BLaER1 treated with 17β-estradiol and CSF1 and Interleukin-3, amounts not matched to agents 10 nM and 100 nM (cell line): Measurements from ENCODE around the gene BABAM1.
A peak's percentile ranks its signal among the peaks of the same experiment; 100 is the strongest.

Experiments
- H3K27ac ChIP-seq, 11 experiments: shearing (Covaris generic); formaldehyde crosslinking; 2 replicates each; pipeline ENCODE4 v1.8.1; 2022
- H3K27me3 ChIP-seq, 11 experiments: shearing (Covaris generic); formaldehyde crosslinking; 2 replicates each; pipeline ENCODE4 v1.8.1; 2022
- H3K36me3 ChIP-seq, 11 experiments: shearing (Covaris generic); formaldehyde crosslinking; 2 replicates each; pipeline ENCODE4 v1.8.1; 2022
- H3K4me1 ChIP-seq, 10 experiments: shearing (Covaris generic); formaldehyde crosslinking; 2 replicates each; pipeline ENCODE4 v1.8.1; 2022
- H3K4me2 ChIP-seq, 11 experiments: shearing (Covaris generic); formaldehyde crosslinking; 2 replicates each; pipeline ENCODE4 v1.8.1; 2022
- H3K4me3 ChIP-seq, 10 experiments: shearing (Covaris generic); formaldehyde crosslinking; 2 replicates each; pipeline ENCODE4 v1.8.1; 2022
- H3K9ac ChIP-seq, 11 experiments: shearing (Covaris generic); formaldehyde crosslinking; 2 replicates each; pipeline ENCODE4 v1.8.1; 2022
- H3K9me3 ChIP-seq, 11 experiments: shearing (Covaris generic); formaldehyde crosslinking; replicated peaks in 1 of 11; 2 replicates each; pipeline ENCODE4 v1.8.1; 2022
- H4K20me1 ChIP-seq, 11 experiments: shearing (Covaris generic); formaldehyde crosslinking; 2 replicates each; pipeline ENCODE4 v1.8.1; 2022
- Cebpa-rat ChIP-seq, 11 experiments: shearing (Covaris generic); IDR thresholded peaks; 2 replicates each; pipeline ENCODE4 v1.8.1; 2022

The BABAM1 gene

GRCh38 chr19:17246681-17247425, 20.4 kb upstream of the BABAM1 start:
- no peaks in the 10 kb centered on the region for H3K36me3 ChIP-seq
- peak overlapping the region; percentile 76 to 97 (median 93) for H3K4me2 ChIP-seq
- H3K9ac ChIP-seq, result peak overlapping the region; percentile 80 to 88 (median 85); a peak in 21 of 22 replicates
- H3K4me1 ChIP-seq, result peaks cover 35 to 57% (median 49%) of the 10 kb centered on the region in 10 experiments
- peak overlapping the region; percentile 43 to 94 (median 62) for H3K4me3 ChIP-seq
- TF ChIP-seq Cebpa-rat (IDR thresholded peaks at IDR 0.05), result no peak
- H3K27ac ChIP-seq, result peak overlapping the region; percentile 78 to 92 (median 88); a peak in 21 of 22 replicates
- peaks cover 6 to 33% (median 21%) of the 10 kb centered on the region in 11 experiments; a peak in 20 of 22 replicates for H4K20me1 ChIP-seq
- H3K9me3 ChIP-seq, result no peaks in the 10 kb centered on the region
- H3K27me3 ChIP-seq, result no peaks in the 10 kb centered on the region

GRCh38 chr19:17248011-17248776, 19.0 kb upstream of the BABAM1 start:
- TF ChIP-seq Cebpa-rat (IDR thresholded peaks at IDR 0.05), result no peak
- H3K36me3 ChIP-seq, result no peaks in the 10 kb centered on the region
- peak overlapping the region in 4 of 11 experiments; percentile 2 to 91 (median 50); a peak in 4 of 22 replicates for H3K27ac ChIP-seq
- H3K27me3 ChIP-seq, result no peaks in the 10 kb centered on the region
- no peaks in the 10 kb centered on the region for H3K9me3 ChIP-seq
- H3K4me3 ChIP-seq, result no peak overlapping the region
- peaks cover 22 to 45% (median 37%) of the 10 kb centered on the region in 10 experiments for H3K4me1 ChIP-seq
- H4K20me1 ChIP-seq, result peaks cover 0 to 19% (median 8%) of the 10 kb centered on the region in 11 experiments; a peak in 18 of 22 replicates
- H3K9ac ChIP-seq, result peak overlapping the region in 2 of 11 experiments; percentile 8 to 17; a peak in 1 of 22 replicates
- peak overlapping the region in 8 of 11 experiments; percentile 15 to 97 (median 92); a peak in 11 of 22 replicates for H3K4me2 ChIP-seq

- H3K27ac ChIP-seq, result no peak overlapping the region; a peak in 2 of 22 replicates
- H3K4me3 ChIP-seq, result no peak overlapping the region
- no peak overlapping the region; a peak in 1 of 22 replicates for H3K4me2 ChIP-seq
Measured at GRCh38 chr19:17249887-17250548, 17.2 kb upstream of the BABAM1 start.

GRCh38 chr19:17254636-17255035, 12.6 kb upstream of the BABAM1 start:
- peak overlapping the region in 7 of 11 experiments; percentile 9 to 57 (median 15); a peak in 9 of 22 replicates for H3K4me2 ChIP-seq
- no peaks in the 10 kb centered on the region for H3K36me3 ChIP-seq
- no peak overlapping the region for H3K27ac ChIP-seq
- peaks cover 0 to 20% (median 12%) of the 10 kb centered on the region in 10 experiments; a peak in 10 of 20 replicates for H3K4me1 ChIP-seq
- H3K4me3 ChIP-seq, result no peak overlapping the region
- H3K9me3 ChIP-seq, result no peaks in the 10 kb centered on the region
- H3K27me3 ChIP-seq, result no peaks in the 10 kb centered on the region
- no peak overlapping the region for H3K9ac ChIP-seq
- H4K20me1 ChIP-seq, result no peaks in the 10 kb centered on the region
- TF ChIP-seq Cebpa-rat (IDR thresholded peaks at IDR 0.05), result no peak

More at GRCh38 chr19:17249887-17250548, 17.2 kb upstream of the BABAM1 start:
- TF ChIP-seq Cebpa-rat (IDR thresholded peaks at IDR 0.05), result no peak
- H3K9me3 ChIP-seq, result no peaks in the 10 kb centered on the region
- no peaks in the 10 kb centered on the region for H3K36me3 ChIP-seq
- peaks cover 0 to 2% (median 0%) of the 10 kb centered on the region in 11 experiments; a peak in 5 of 22 replicates for H4K20me1 ChIP-seq
- no peak overlapping the region for H3K9ac ChIP-seq
- H3K4me1 ChIP-seq, result peaks cover 16 to 42% (median 29%) of the 10 kb centered on the region in 10 experiments
- no peaks in the 10 kb centered on the region for H3K27me3 ChIP-seq

- Histone ChIP-seq H3K9ac (no peak overlapping the region), H3K9me3 (no peaks in the 10 kb centered on the region), H3K36me3 (no peaks in the 10 kb centered on the region), H3K4me2 (peak overlapping the region in 6 of 11 experiments; percentile 9 to 57 (median 20); a peak in 7 of 22 replicates), H3K4me1 (peaks cover 0 to 15% (median 12%) of the 10 kb centered on the region in 10 experiments; a peak in 10 of 20 replicates), H3K27ac (no peak overlapping the region), H4K20me1 (no peaks in the 10 kb centered on the region), H3K27me3 (no peaks in the 10 kb centered on the region), H3K4me3 (no peak overlapping the region)
- peak in 1 of 11 experiments; percentile 8; a peak in 1 of 22 replicates for TF ChIP-seq Cebpa-rat (IDR thresholded peaks at IDR 0.05)
Measured at GRCh38 chr19:17255150-17255621, 12.1 kb upstream of the BABAM1 start.

GRCh38 chr19:17256130-17256529, 11.1 kb upstream of the BABAM1 start:
- no peaks in the 10 kb centered on the region for H3K27me3 ChIP-seq

GRCh38 chr19:17259118-17259780, 8.0 kb upstream of the BABAM1 start:
- H3K9me3 ChIP-seq, result no peaks in the 10 kb centered on the region
- peaks cover 0 to 28% (median 15%) of the 10 kb centered on the region in 10 experiments; a peak in 14 of 20 replicates for H3K4me1 ChIP-seq
- H3K9ac ChIP-seq, result 0 out of 22 replicates have a peak overlapping the region, but pooled peaks of 1 of the 11 experiments have one; percentile 9
- no peaks in the 10 kb centered on the region for H3K36me3 ChIP-seq
- no peak for TF ChIP-seq Cebpa-rat (IDR thresholded peaks at IDR 0.05)
- no peaks in the 10 kb centered on the region for H3K27me3 ChIP-seq
- no peak overlapping the region for H3K4me2 ChIP-seq
- H3K4me3 ChIP-seq, result no peak overlapping the region
- no peak overlapping the region for H3K27ac ChIP-seq
- H4K20me1 ChIP-seq, result no peaks in the 10 kb centered on the region

More at GRCh38 chr19:17256130-17256529, 11.1 kb upstream of the BABAM1 start:
- H3K4me2 ChIP-seq, result no peak overlapping the region
- no peaks in the 10 kb centered on the region for H3K9me3 ChIP-seq
- no peak for TF ChIP-seq Cebpa-rat (IDR thresholded peaks at IDR 0.05)
- no peak overlapping the region for H3K4me3 ChIP-seq
- no peak overlapping the region for H3K27ac ChIP-seq
- H3K4me1 ChIP-seq, result peaks cover 0 to 18% (median 12%) of the 10 kb centered on the region in 10 experiments; a peak in 11 of 20 replicates
- H4K20me1 ChIP-seq, result no peaks in the 10 kb centered on the region
- H3K9ac ChIP-seq, result no peak overlapping the region
- H3K36me3 ChIP-seq, result no peaks in the 10 kb centered on the region

- H3K4me1 ChIP-seq, result peaks cover 4 to 28% (median 15%) of the 10 kb centered on the region in 10 experiments; a peak in 19 of 20 replicates
Measured at GRCh38 chr19:17259934-17260333, 7.3 kb upstream of the BABAM1 start.

More at GRCh38 chr19:17259934-17260333, 7.3 kb upstream of the BABAM1 start:
- Histone ChIP-seq H3K36me3 (no peaks in the 10 kb centered on the region), H3K27ac (no peak overlapping the region), H3K9me3 (no peaks in the 10 kb centered on the region), H3K4me3 (no peak overlapping the region), H4K20me1 (no peaks in the 10 kb centered on the region), H3K4me2 (no peak overlapping the region), H3K27me3 (no peaks in the 10 kb centered on the region), H3K9ac (no peak overlapping the region)
- TF ChIP-seq Cebpa-rat (IDR thresholded peaks at IDR 0.05), result no peak
